GM12872 (cell line): Measurements from ENCODE around the gene INPP4A.
A peak's percentile ranks its signal among the peaks of the same experiment; 100 is the strongest.

Experiments
- TF ChIP-seq, protein P1 (sequence below): IDR thresholded peaks from 3 replicates; pipeline ENCODE4 v1.5.1; 2011; ENCODE audit warnings: low read depth, mild to moderate bottlenecking, low read length, moderate library complexity; ENCODE audit not compliant: insufficient read depth

INPP4A gene

DNA sequence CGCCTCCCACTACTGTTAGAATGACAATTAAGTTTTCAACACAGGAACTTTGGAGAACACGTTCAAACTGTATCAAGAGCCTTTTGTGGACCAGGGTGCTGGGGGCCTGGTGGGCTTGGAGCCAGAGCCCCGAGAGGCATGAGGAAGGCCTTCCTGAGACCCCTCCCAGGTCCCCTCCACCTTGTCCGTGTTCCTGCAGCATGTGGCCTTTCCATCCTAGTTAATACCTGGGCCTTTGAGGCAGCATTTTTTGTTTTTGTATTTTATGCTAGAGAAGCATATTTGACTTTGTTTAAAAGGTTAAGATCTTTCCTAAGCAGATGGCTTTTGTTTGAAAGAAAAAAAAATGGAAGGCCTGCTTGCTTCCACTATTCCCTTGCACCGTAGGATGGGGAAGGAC lies 68.0 kb downstream of the INPP4A start:
- TF ChIP-seq, protein P1, sequence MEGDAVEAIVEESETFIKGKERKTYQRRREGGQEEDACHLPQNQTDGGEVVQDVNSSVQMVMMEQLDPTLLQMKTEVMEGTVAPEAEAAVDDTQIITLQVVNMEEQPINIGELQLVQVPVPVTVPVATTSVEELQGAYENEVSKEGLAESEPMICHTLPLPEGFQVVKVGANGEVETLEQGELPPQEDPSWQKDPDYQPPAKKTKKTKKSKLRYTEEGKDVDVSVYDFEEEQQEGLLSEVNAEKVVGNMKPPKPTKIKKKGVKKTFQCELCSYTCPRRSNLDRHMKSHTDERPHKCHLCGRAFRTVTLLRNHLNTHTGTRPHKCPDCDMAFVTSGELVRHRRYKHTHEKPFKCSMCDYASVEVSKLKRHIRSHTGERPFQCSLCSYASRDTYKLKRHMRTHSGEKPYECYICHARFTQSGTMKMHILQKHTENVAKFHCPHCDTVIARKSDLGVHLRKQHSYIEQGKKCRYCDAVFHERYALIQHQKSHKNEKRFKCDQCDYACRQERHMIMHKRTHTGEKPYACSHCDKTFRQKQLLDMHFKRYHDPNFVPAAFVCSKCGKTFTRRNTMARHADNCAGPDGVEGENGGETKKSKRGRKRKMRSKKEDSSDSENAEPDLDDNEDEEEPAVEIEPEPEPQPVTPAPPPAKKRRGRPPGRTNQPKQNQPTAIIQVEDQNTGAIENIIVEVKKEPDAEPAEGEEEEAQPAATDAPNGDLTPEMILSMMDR, result no peak

DNA sequence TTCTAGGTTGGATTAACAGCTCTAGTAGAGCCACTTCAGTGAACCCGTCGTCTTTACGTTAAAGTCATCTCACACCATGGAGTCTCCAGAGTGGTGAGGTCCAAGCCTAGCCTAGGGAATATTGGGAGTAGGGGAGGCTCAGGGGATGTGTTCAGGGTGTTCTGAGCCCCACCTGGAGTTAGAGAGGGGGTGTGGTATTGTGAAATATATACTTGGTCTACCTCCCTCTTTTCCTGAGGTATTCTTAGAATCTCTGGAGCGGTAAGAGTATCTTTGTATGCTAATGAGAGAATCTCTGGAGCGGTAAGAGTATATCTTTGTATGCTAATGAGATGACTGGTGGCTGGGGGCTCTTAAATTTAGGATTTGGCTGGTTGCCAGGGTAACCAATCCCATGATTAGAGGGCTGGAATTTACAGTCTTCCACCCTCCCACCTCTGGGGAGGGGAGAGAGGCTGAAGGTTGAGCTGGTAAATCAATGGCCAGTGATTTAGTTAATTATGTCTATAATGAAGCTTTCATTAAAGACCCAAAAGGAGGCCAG lies 69.5 kb downstream of the INPP4A start:
- TF ChIP-seq, protein P1, result no peak

DNA sequence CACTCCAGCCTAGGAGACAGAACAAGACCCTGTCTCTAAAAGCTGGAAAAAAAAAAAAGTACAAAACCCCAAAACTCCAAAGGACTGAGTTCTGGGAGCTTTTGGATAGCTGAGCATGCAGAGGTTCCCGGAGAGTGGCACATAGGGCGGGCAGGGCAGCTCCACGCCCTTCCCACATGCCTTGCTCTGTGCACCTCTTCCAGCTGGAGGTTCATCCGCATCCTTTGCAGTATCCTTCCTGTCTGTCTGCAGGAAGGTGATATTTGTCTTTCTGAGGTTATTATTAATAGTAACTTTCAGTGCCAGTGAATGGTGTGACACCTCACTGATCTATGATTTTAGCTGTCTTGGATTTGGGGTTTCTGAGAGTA lies 70.2 kb downstream of the INPP4A start:
- TF ChIP-seq, protein P1, result no peak

DNA sequence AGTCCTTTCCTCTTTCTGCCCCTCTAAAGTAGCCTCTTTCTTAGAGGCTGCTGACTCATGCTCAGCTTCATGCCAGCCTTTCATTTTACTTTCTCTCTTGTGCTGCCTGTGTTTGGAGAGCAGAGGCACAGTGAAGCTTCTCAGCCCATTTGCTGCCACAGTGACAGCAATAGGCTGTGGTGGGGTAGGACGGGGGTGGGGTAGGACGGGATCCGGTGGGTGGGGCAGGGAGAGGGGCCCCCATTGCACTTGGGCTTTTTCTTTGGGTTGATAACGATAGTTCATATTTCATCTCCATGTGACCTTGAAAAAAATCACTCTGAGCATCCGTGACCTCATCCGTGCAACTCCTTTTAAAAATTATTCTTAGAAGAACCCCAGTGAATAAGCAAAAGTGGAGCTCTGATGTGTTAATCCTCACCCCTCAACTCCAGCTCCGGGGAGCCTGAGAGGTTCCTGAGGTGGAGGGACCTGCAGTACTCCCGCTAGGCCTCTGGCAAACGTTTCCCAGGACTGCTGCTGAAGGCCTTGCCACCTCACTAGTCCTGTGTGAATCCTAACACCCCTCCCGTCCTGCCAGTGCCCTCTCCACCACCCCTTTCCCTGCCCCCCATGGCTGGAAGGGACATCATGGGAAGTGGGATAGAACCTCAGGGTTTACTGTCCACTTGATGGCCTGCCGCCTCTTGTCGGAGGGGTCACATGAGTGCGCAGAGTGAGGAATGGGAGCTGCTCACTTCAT lies 70.8 kb downstream of the INPP4A start:
- TF ChIP-seq, protein P1, result no peak

DNA sequence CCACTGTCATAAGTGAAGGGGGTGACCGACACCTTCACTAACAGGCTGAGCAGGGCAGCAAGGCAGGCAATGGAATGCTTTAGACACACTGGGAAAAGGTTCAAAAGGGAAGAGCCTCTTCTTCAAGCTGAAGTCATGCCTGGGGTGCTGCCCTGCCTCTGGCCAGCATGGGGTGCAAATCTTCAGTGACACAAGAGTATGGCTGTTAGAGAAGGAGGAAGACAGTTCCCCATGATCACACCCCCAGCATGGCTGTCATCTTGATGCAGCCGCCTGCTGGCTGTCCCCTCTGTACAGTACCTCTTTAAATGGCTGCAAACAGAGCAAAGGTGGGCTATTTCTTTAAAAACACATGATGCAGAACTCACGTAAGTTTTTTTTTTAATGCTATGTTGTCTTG lies 71.9 kb downstream of the INPP4A start:
- TF ChIP-seq, protein P1, result no peak

DNA sequence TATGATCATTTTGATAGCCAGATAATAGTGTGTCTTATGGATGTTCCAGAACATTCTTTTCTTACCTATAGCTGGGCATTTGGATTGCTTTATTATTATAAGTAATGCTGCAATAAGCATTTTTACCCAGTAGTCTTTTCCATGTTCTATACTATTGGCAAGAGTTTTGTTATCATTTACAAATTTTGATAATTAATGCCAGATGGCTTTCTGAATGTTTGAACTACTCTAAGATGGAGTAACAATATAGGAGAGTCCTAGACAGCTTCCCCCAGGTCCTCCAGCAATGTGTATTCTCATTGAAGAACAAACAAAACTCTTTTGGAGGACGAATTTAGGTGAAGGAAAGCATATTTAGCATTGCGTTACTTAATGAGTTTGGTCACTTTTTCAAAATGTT lies 73.0 kb downstream of the INPP4A start:
- TF ChIP-seq, protein P1, result no peak

DNA sequence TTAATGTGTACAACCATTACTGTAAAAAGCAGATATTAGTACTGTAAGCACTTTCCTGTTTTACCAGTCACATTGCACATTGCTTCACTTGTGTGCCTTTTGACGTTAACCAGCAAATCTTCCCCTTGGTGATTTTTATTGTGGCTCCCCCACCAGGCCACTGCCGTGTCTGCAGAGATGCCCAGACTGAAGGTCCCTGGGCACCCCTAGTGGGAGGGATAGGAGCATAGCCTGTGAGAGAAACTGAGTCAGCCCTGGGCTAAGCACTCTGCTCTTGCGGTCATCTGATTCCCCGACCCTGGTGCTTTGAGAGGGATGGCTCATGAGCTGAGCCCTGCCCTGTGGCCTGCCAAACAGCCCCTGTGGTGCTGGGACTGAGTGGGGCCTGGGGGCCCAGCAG lies 73.4 kb downstream of the INPP4A start:
- TF ChIP-seq, protein P1, result peak; percentile 79

DNA sequence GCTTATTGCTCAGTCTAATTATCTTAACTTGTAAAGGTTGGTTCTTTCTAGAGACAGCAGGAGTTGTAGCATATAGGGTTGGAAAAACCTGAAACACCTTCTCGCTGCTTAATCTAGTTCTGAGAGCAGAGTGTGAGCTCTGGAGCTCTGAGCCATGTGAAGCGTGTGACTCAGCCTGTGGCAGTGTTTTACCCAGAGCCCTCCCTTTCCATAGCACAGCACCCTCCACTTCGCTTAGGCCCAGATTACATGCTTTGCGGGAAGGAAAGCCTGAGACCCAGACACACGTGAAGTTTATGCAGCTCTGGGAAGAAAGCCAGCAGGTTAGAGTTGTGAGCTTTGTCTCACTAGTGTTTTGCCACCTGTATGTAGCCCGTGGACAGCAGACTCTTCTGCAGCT lies 74.5 kb downstream of the INPP4A start:
- TF ChIP-seq, protein P1, result no peak
